HuH-7.5 (cell line): Measurements from ENCODE around the gene ARR3.
A peak's percentile ranks its signal among the peaks of the same experiment; 100 is the strongest.
"Not testable (repeated sequence)": the region's sequence is repeated elsewhere in the genome, so short reads cannot be mapped to it uniquely, and the experiment has no call there.

Experiments used
- DNase-seq: peaks from one replicate; pipeline ENCODE4 v3.0.0; 2011; ENCODE audit warnings: low spot score

Gene ARR3

GRCh38 chrX:70268034-70268433, at the start of gene ARR3:
TSS of gene ARR3 (plus strand) at chrX:70268334. CDS start at chrX:70269386, 1,052 bp downstream.
- DNase-seq: no peak

DNA sequence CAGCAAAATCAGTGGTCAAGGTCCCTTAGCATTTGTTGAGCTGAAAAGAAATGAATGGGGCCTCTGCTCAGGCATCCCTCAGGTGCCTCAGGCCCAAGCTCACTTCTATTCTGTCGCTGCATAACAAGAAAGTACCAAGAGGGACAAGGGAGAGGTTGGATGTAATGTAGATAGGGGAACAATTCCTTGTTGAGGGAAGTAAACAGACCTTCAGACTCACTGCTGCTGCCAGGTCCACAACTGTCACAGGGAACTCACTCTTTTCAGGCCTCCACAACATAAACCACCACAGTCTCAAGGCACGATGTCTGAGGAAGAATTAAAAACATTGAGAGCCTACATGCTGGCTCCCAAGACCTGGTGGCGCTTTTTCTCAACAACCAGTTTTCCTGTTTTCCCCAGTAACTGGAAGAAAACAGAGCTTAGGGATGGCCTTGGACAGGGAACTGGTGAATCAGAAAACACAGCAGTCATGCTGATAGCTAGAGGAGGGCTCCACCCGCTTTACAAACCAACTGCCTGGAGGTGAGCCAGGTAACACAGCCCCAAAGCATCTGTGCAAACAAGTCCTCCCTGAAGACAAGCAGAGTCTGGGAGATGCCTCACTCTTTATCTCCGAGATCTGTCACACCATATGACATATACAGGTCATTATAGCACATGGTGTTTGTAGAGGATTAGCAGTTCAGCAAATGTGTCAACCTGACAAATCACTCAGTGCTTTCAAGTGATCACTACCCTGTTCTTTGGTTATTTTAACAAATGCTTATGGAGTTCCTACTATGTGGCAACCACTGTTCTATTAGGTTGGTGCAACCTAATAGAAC, 48.0 kb upstream of the ARR3 start:
- DNase-seq: no peak

DNA sequence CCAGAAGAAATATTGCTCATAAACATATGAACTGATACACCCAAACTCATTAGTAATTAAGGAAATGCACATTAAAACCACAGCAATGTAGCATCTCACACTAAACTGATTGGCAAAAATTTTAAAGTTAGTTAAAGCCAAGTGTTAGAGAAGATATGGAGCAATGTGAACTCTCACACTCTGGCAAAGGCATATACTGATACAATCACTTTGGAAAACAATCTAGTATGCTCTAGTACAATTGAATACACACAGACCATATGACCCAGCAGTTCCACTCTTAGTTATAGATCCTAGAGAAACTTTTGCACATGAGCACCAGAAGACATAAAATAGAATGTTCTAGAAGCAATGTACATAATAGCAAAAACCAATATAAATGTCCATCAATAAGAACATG, 42.1 kb upstream of the ARR3 start:
- DNase-seq: no peak

DNA sequence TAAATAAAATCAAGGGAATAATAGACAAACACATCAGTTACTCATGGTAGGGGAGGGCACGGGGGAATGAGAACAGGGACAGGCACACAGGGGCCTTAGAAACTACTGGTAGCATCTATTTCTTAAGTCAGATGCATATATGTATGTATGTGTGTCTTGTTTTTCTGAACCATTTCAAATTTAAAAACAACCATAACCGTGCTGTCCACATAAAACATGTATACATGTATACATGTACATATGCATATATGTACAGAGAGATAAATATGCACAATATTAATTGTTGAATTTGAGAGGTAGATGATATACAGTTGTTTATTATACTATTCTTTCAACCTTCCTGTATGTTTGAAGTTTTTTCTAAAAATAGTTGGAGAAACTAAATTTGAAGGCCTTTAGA, 41.4 kb upstream of the ARR3 start:
- no peak for DNase-seq

DNA sequence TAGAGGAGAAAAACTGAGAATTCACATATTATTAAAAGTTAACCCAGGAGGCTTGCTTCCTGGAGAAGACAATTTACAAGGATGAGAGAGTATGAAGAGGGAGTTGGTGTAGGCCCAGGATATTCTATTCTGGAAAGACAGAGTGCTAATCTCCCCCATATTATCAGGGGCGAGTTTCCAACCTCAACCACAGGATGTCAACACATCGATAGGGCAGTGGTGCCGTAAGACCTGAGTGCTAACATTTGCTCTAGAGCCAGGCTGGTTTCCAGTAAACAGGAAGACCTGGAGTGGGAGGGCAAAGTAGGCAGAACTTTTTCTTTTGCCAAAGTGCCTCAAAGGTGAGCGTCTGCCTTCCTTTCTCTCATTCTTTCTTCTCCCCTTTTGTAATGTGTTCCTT, 36.5 kb upstream of the ARR3 start:
- DNase-seq: no peak

GRCh38 chrX:70234355-70234754, 33.8 kb upstream of the ARR3 start, which contains the start of gene AWAT1:
TSS of gene AWAT1 (plus strand) at chrX:70234655. CDS start at chrX:70234696, 41 bp downstream.
- DNase-seq: no peak

- no peak for DNase-seq
Measured at GRCh38 chrX:70240751-70241150, 27.4 kb upstream of the ARR3 start.

DNA sequence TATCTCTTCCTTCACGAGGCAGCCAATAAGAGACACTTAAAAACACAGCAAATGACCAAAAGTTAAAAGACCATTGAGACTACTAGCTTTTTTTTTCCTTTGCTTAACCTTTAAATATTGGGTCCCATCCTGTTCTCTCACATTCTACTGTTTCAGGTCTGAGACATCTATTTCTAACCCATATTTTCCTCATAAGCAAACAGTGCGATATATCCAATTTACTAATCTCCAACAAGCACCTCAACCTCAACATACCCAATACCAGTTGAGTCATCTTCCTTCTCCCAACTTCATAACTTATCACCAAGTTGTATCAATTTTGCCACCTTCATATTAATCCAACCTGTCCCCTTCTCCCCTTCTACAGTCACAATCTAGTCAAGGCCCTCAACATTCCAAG, 26.6 kb upstream of the ARR3 start:
- DNase-seq: no peak

GRCh38 chrX:70243601-70244000, 24.5 kb upstream of the ARR3 start:
- DNase-seq: not testable (repeated sequence)

DNA sequence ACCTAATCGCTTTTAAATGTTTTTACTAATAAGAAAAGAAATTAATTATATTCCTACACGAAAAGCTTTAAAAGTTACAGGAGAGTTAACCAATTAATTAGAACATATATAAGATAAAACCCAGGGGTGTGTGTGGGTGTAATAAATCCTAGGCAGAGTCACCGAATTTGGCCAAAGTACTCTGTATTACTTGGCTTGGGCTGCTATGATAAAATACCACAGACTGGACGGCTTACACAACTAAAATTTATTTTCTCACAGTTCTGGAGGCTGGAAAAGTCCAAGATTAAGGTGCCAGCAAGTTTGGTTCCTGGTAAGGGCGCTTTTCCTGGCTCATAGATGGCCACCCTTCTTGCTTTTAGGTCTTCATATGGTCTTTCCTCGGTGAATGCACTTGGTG, 23.3 kb upstream of the ARR3 start:
- no peak for DNase-seq

DNA sequence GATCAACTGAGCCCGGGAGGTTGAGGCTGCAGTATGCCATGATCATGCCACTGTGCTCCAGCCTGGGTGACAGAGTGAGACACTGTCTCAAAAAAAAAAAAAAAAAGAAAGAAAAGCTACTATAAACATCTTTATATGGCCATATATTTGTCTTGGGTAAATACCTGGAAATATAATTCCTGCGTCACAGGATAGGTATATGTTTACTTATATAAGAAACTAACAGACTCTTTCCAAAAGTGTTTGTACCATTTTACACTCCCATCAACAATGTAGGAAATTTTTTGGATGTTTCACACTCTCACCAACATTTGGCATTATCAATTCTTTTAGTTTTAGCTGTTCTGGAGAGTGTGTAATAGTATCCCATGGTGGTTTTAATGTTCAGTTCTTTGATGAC, 20.9 kb upstream of the ARR3 start:
- DNase-seq: no peak

- DNase-seq: no peak
Measured at GRCh38 chrX:70252491-70252890, 15.6 kb upstream of the ARR3 start.

GRCh38 chrX:70253377-70254062, 14.6 kb upstream of the ARR3 start:
- DNase-seq: no peak

DNA sequence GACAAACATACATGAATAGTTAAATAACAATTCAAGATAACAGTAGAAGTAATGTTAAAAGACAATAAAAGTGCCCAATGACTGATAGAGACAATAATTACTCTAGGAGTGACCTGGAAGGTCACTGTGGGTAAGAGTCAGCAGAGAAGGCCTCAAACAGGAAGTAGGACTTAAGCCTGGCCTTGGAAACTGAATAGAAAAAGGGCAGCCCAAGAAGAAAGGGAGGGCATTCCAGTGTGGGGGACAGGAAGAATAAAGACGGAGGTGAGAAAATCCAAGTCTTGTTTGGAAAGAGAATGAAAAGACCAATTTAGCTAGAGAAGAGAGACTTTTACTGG, 14.1 kb upstream of the ARR3 start:
- DNase-seq: no peak

GRCh38 chrX:70254909-70255308, 13.2 kb upstream of the ARR3 start:
- DNase-seq: no peak

DNA sequence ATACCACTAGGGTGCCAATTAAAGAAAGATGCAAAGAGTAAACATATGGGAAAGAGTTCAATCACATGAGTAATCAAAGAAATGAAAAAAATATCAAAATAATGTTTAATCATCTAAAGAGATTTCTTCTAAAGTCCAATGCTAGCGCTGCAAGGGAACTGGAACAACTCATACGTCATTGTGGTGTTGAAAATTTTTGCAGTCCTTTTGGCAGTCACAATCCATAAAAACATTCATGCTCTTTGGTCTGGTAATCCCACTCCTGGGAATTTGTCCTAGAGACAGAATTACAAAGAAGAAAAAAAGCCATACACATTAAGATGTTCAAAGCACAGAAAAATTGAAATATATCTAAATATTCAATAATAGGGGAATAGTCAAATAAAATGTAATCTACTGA, 12.7 kb upstream of the ARR3 start:
- no peak for DNase-seq

GRCh38 chrX:70257423-70258288, 10.5 kb upstream of the ARR3 start:
- DNase-seq: no peak

DNA sequence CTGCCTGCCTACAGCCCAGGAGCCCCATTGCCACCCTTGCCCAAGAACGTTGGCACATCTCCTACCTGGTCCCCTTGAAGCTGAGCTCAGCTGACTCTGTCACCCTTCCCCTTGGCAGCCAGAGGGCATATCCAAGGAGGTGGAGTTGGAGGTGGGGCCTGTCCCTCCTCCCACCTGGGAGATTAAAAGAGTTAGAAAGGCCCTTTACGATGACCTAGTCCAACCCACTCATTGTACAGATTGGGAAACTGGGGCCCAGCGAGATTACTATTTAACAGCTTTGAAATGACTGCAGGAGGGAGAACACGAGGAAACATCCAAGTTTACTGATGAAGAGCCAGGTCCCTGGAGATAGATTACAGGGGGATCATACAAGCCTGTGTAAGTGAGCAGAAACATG, 8.0 kb upstream of the ARR3 start, which contains the start of gene P2RY4:
P2RY4 (minus strand) TSS at position 101 of the 400 bp plus-strand sequence. CDS start 580 bp downstream, outside the sequence.
- no peak for DNase-seq

GRCh38 chrX:70262952-70263567, 5.1 kb upstream of the ARR3 start:
- peak; percentile 38 for DNase-seq

DNA sequence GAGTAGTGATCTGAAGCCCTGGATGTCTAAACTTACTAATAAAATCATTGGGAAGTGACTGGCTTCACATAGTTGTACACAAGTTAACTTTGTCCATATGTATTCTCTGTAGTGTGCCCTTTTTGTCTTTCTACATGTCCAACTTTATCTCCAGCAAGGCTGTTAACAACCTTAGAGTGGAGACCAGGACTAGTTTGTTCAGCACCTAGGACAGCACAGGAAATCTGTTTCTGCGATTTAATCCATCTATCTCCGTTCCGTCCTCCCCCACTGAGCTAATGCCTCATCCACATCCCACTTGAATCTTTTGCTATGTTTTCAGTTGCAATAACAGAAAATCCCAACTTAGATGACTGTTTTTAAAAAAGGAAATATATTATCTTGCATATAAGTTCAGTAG, 3.4 kb upstream of the ARR3 start:
- DNase-seq: no peak

DNA sequence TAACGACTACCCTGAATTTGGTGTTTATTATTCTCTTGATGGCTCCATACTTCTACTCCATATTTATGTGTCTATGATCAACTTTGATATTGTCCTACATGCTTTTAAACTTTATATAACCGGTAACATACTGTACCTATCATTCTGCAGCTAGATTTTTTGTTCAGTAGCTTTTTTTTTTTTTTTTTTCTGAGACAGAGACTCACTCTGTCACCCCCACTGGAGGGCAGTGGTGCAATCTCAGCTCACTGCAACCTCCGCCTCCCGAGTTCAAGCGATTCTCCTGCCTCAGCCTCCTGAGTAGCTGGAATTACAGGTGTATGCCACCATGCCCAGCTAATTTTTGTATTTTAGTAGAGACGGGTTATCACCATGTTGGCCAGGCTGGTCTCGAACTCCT, 5.9 kb downstream of the ARR3 start:
- DNase-seq: not testable (repeated sequence)

DNA sequence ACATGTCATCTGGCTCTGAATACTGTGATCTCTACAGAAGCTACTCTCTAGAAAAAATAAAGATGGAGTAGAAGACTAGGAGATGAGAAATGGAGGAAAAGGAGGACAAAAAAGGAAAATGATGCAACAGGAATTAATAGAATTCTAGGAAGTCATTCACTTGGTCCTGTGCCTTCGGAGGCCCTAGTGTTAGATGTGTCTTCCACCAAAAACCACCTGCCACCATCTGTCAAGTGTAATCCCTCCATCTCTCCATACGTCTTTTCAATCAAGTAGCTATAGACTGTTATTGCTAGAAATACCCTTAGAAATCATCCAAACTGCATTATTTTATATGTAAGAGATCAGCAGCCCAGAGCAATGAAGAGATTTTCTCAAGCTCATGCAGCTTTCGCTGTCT, 10.9 kb downstream of the ARR3 start:
- DNase-seq: no peak
